Muscle of leg (tissue), 11 donors: Measurements from ENCODE around the gene VPREB3. TPM values are rescaled to one million over a fixed set of nuclear protein-coding genes. Genes with fewer than 3 reads are reported as not detected.

Experiments
- DNase-seq: peaks from one replicate; pipeline ENCODE4 v3.0.0; 2013
- H3K27ac ChIP-seq: one replicate; pipeline ENCODE4 v1.5.1; 2013; ENCODE audit warnings: mild to moderate bottlenecking, low read length, control low read depth
- H3K27me3 ChIP-seq: one replicate; pipeline ENCODE4 v1.6.1; 2013; ENCODE audit warnings: low read length; ENCODE audit not compliant: control insufficient read depth, insufficient read depth
- H3K36me3 ChIP-seq: one replicate; pipeline ENCODE4 v1.6.1; 2013; ENCODE audit warnings: low read length; ENCODE audit not compliant: control insufficient read depth, insufficient read depth
- H3K4me1 ChIP-seq: one replicate; pipeline ENCODE4 v1.6.1; 2013; ENCODE audit warnings: low read length; ENCODE audit not compliant: control insufficient read depth, insufficient read depth
- H3K4me3 ChIP-seq: one replicate; pipeline ENCODE4 v1.5.1; 2013; ENCODE audit warnings: low read length, control low read depth
- H3K9me3 ChIP-seq: replicated peaks from 2 replicates; pipeline ENCODE4 v1.6.1; 2013; ENCODE audit warnings: low read depth, low read length; ENCODE audit not compliant: control insufficient read depth
- WGBS: methylation state at CpG from one replicate; pipeline ENCODE4 v1.1.5; 2013; ENCODE audit warnings: missing lambda C conversion rate; ENCODE audit not compliant: insufficient coverage; 5-methylcytosine and 5-hydroxymethylcytosine counted together
- polyA plus RNA-seq, 8 donors: library from polyadenylated mRNA; unstranded; fragments of 120-200 nt; gene quantifications; one replicate each; pipeline versions ENCODE4 v1.2.1 to v1.2.3, GENCODE V29; 2013; ENCODE audit warnings: inconsistent platforms in 1 of 8, low replicate concordance in 1 of 8; ENCODE audit not compliant: insufficient read length in 8 of 8, insufficient read depth in 1 of 8
- total RNA-seq: library from RNA; stranded (reverse); fragments of 120-200 nt; gene quantifications from one replicate; pipeline ENCODE4 v1.2.4, GENCODE V29; 2013

Gene VPREB3
- total and polyA plus RNA-seq, 9 donors = 0.40 to 2.1 (median 1.1) TPM; not detected in 1

DNA sequence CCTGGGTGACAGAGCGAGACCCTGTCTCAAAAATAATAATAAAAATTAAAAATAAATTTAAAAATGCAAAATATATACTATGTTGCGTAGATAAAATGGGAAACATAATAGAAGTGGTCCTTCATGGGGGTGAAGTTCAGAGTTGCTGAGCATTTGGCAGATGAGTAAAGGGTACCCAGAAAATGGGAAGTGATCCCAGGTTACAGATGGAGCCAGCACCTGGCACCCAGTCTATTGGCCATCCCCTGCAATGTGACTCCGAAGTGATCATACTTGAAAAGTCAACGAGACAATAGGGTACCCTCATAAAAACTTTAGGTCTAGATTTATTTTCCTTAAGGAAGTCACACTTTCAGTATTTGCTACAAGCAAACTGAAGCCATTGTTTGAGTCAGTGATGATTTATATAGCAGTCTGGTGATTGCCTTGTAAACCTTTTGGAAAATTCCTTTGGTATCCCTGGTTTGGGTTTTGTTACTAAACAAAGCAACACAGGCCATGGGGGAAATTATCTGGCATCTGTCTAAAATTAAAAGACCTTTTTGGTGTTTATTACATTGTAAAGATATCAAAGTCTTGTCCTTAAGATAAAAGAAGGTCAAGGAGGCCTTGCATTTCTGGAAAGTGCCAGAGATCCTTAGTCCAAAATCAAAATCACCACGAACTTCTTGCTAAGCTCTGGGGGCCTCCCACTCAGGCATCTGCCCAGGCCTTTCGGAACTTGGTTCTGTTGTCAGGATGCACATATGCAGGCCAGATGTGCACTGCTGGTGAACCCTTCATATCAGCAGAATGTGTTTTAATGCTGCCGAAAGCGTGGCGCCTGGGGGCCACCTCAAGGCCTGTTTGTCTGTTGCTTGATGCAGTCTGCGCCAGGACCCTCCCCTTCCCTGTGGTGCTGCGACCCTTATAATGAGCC lies 36.9 kb upstream of the VPREB3 start:
- WGBS = 26% methylated on average over 5 of the region's 11 CpGs
- Histone ChIP-seq H3K36me3 (peaks cover 42% of the 10 kb centered on the region), H3K9me3 (no peaks in the 10 kb centered on the region), H3K27me3 (no peaks in the 10 kb centered on the region), H3K4me1 (peaks cover 50% of the 10 kb centered on the region), H3K4me3 (no peak overlapping the region), H3K27ac (peak overlapping the region; percentile 67)
- peak; percentile 87 for DNase-seq

DNA sequence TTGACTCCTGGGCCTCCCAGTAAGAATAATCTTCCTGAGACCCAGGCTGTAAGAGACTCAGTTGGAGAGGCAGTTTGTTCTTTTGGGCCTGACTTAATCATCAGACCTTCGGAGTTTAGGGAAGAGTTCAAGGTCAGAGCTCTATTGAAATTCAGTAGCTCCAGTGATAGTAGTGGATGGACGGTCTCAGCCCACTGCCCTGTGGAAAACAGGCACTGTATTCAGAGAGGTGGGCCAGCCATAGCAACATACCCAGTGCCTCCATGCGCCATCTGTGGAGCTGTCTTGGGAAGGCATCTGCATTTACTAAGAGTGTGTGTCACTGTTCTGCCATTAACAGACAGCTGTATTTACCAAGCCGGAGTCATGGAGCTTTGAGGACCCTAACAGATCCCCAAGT lies 35.4 kb upstream of the VPREB3 start:
- Histone ChIP-seq H3K4me3 (no peak overlapping the region), H3K36me3 (peaks cover 38% of the 10 kb centered on the region), H3K27me3 (no peaks in the 10 kb centered on the region), H3K9me3 (no peaks in the 10 kb centered on the region), H3K27ac (no peak overlapping the region), H3K4me1 (peaks cover 51% of the 10 kb centered on the region)
- WGBS = 44% methylated on average over 2 of the region's 4 CpGs
- DNase-seq = no peak

- Histone ChIP-seq H3K36me3 (peaks cover 32% of the 10 kb centered on the region), H3K9me3 (no peaks in the 10 kb centered on the region), H3K4me3 (no peak overlapping the region), H3K27ac (no peak overlapping the region), H3K4me1 (peaks cover 51% of the 10 kb centered on the region), H3K27me3 (no peaks in the 10 kb centered on the region)
- DNase-seq = no peak
- WGBS = 67% methylated on average over 1 of the region's 4 CpGs
These were observed 34.9 kb upstream of the VPREB3 start for GRCh38 chr22:23789121-23789520.

- Histone ChIP-seq H3K36me3 (peaks cover 27% of the 10 kb centered on the region), H3K4me3 (peak overlapping the region; percentile 55), H3K27ac (peak overlapping the region; percentile 74), H3K9me3 (no peaks in the 10 kb centered on the region), H3K27me3 (no peaks in the 10 kb centered on the region), H3K4me1 (peaks cover 51% of the 10 kb centered on the region)
- DNase-seq = no peak
- no CpG with 5 or more reads among the region's 3 CpGs for WGBS
These were observed 33.7 kb upstream of the VPREB3 start for GRCh38 chr22:23787910-23788309.

- no peak for DNase-seq
- H3K4me3 ChIP-seq = peak overlapping the region; percentile 55
- H3K27me3 ChIP-seq = no peaks in the 10 kb centered on the region
- H3K36me3 ChIP-seq = peaks cover 24% of the 10 kb centered on the region
- WGBS = 0% methylated on average over 3 of the region's 5 CpGs
- peak overlapping the region; percentile 74 for H3K27ac ChIP-seq
- no peaks in the 10 kb centered on the region for H3K9me3 ChIP-seq
- H3K4me1 ChIP-seq = peaks cover 48% of the 10 kb centered on the region
These were observed 33.3 kb upstream of the VPREB3 start for GRCh38 chr22:23787600-23787896.

DNA sequence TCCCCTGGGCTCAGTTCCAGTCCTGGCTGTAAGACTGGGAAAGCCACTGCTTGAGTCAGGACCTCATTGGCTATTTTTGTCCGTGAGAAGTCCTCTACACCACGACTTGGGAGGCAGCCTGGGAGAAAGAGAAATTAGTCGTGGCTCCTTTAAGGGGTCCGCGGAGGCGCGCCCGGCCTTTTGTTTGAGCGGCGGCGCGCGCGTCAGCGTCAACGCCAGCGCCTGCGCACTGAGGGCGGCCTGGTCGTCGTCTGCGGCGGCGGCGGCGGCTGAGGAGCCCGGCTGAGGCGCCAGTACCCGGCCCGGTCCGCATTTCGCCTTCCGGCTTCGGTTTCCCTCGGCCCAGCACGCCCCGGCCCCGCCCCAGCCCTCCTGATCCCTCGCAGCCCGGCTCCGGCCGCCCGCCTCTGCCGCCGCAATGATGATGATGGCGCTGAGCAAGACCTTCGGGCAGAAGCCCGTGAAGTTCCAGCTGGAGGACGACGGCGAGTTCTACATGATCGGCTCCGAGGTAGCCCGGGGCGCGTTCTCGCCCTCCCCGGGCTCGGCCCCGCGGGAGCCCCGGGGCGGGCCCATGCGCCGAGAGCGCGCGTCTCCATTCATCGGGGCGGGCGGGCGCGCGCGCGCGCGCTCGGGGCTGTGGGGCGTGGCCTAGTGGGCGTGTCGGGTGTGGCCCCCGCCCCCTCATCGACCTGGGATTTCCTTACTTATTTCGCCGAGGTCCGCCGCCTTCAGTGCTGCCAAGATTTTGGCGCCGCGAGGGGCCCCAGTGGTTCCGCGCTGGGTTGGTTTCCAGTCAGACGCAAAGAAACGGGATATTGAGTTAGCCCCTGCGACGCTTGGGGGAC lies 32.8 kb upstream of the VPREB3 start, which contains the start of gene SMARCB1:
Gene SMARCB1 (plus strand): TSS at position 215 of the 848 bp plus-strand sequence. CDS start 204 bp downstream, at position 419.
- H3K9me3 ChIP-seq = no peaks in the 10 kb centered on the region
- under 1% methylated on average over 97 of the region's 97 CpGs for WGBS
- H3K4me3 ChIP-seq = peak within 1 kb of the TSS; percentile 75
- peak; percentile 98 for DNase-seq
- H3K4me1 ChIP-seq = peaks cover 46% of the 10 kb centered on the region
- H3K27me3 ChIP-seq = no peaks in the 10 kb centered on the region
- H3K36me3 ChIP-seq = peaks cover 19% of the 10 kb centered on the region
- peak within 1 kb of the TSS; percentile 97 for H3K27ac ChIP-seq

DNA sequence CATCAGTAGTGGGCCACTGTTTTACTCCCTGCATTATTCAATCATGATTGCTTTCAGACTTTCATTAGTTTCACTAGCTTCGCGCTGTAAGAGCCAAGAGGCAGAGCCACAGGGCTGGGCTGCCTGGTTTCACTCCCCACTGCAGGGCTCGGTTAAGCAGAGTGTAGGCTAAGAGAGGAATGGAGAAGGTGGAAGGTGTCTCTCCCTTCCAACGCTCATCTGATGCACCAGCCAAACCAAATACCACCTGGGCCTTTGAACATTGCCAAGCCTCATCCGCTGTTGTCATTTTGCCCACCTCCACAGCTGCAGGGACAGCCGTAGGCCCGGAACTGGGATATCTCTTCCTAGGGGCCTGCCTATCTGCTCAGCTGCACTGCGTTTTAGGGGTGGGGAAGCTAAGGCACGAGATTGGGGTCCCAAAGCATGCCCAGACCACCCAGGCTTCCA lies 32.1 kb upstream of the VPREB3 start:
- Histone ChIP-seq H3K9me3 (no peaks in the 10 kb centered on the region), H3K4me3 (peak overlapping the region; percentile 32), H3K27ac (peak overlapping the region; percentile 97), H3K4me1 (peaks cover 46% of the 10 kb centered on the region), H3K36me3 (peaks cover 12% of the 10 kb centered on the region), H3K27me3 (no peaks in the 10 kb centered on the region)
- DNase-seq = no peak
- WGBS = 0% methylated on average over 1 of the region's 9 CpGs

- no peaks in the 10 kb centered on the region for H3K27me3 ChIP-seq
- DNase-seq = no peak
- H3K27ac ChIP-seq = no peak overlapping the region
- peaks cover 7% of the 10 kb centered on the region for H3K36me3 ChIP-seq
- no peaks in the 10 kb centered on the region for H3K9me3 ChIP-seq
- H3K4me3 ChIP-seq = no peak overlapping the region
- peaks cover 45% of the 10 kb centered on the region for H3K4me1 ChIP-seq
- WGBS = 78% methylated on average over 1 of the region's 8 CpGs
These were observed 30.0 kb upstream of the VPREB3 start for GRCh38 chr22:23784215-23784732.

DNA sequence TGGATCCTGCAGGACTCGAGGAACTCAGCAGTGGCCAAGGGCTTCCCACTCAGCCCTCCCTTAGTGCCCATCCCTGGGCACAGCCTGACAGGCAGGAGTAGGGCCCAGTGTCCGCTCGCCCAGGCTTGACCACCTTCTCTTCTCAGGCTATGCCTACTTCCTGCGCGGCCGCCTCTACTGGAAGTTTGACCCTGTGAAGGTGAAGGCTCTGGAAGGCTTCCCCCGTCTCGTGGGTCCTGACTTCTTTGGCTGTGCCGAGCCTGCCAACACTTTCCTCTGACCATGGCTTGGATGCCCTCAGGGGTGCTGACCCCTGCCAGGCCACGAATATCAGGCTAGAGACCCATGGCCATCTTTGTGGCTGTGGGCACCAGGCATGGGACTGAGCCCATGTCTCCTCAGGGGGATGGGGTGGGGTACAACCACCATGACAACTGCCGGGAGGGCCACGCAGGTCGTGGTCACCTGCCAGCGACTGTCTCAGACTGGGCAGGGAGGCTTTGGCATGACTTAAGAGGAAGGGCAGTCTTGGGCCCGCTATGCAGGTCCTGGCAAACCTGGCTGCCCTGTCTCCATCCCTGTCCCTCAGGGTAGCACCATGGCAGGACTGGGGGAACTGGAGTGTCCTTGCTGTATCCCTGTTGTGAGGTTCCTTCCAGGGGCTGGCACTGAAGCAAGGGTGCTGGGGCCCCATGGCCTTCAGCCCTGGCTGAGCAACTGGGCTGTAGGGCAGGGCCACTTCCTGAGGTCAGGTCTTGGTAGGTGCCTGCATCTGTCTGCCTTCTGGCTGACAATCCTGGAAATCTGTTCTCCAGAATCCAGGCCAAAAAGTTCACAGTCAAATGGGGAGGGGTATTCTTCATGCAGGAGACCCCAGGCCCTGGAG lies 29.3 kb upstream of the VPREB3 start:
- Histone ChIP-seq H3K27me3 (no peaks in the 10 kb centered on the region), H3K4me3 (no peak overlapping the region), H3K27ac (no peak overlapping the region), H3K9me3 (no peaks in the 10 kb centered on the region), H3K4me1 (peaks cover 40% of the 10 kb centered on the region), H3K36me3 (peaks cover 7% of the 10 kb centered on the region)
- DNase-seq = no peak
- WGBS = 74% methylated on average over 12 of the region's 15 CpGs
